Dendritic cell treated with granulocyte-macrophage colony-stimulating factor and Interleukin-4, amounts not matched to agents 40 ng/mL and 50 ng/mL, for 4 days (primary cell): ENCODE measurements around the gene LSAMP.

Experiments
- H3K27ac Mint-ChIP-seq: one replicate; pipeline ENCODE4 v1.8.0; 2022; ENCODE audit warnings: mild to moderate bottlenecking, mixed read lengths
- H3K27me3 Mint-ChIP-seq: one replicate; pipeline ENCODE4 v1.8.0; 2022; ENCODE audit warnings: mild to moderate bottlenecking, mixed read lengths
- H3K36me3 Mint-ChIP-seq: one replicate; pipeline ENCODE4 v1.8.0; 2022; ENCODE audit warnings: low read depth, mixed read lengths
- H3K4me1 Mint-ChIP-seq: one replicate; pipeline ENCODE4 v1.8.0; 2022; ENCODE audit warnings: low read depth, mixed read lengths
- H3K4me3 Mint-ChIP-seq: one replicate; pipeline ENCODE4 v1.8.0; 2022; ENCODE audit warnings: mild to moderate bottlenecking, moderate library complexity, mixed read lengths
- H3K9me3 Mint-ChIP-seq: one replicate; pipeline ENCODE4 v1.8.0; 2022; ENCODE audit warnings: mixed read lengths
- intact Hi-C: fragments of 100-400 bp; cut with micrococcal nuclease; formaldehyde crosslinking; loops from one replicate; pipeline ENCODE4 v1.15.0; 2022

Gene LSAMP

GRCh38 chr3:115843206-115843605 is 602.1 kb downstream of the LSAMP start:
- Mint-ChIP-seq H3K4me3 (no peak overlapping the region), H3K4me1 (no peaks in the 10 kb centered on the region), H3K9me3 (no peaks in the 10 kb centered on the region), H3K27ac (no peak overlapping the region), H3K27me3 (no peaks in the 10 kb centered on the region), H3K36me3 (no peaks in the 10 kb centered on the region)
- intact Hi-C loops: no loop called here

DNA sequence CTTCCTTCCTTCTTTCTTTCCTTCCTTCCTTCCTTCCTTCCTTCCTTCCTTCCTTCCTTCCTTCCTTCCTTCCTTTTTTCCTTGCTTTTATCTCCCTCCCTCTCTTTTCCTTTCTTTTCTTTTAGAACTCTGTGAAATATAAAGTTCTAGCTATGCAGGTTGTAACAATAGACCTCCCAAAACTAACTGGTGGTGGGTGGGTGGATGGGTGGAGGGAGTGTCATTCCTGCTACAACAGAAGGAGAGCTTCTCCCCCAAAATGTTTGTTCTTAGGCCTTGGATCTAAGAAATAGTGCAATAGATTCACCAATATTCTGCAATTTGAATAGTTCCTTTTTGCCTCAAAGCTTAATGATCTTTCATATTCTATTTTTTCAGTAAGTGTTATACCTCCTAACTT is 606.0 kb downstream of the LSAMP start:
- Mint-ChIP-seq H3K4me3 (no peak overlapping the region), H3K36me3 (no peaks in the 10 kb centered on the region), H3K27me3 (no peaks in the 10 kb centered on the region), H3K9me3 (no peaks in the 10 kb centered on the region), H3K27ac (no peak overlapping the region), H3K4me1 (no peaks in the 10 kb centered on the region)
- intact Hi-C loops: no loop called here

DNA sequence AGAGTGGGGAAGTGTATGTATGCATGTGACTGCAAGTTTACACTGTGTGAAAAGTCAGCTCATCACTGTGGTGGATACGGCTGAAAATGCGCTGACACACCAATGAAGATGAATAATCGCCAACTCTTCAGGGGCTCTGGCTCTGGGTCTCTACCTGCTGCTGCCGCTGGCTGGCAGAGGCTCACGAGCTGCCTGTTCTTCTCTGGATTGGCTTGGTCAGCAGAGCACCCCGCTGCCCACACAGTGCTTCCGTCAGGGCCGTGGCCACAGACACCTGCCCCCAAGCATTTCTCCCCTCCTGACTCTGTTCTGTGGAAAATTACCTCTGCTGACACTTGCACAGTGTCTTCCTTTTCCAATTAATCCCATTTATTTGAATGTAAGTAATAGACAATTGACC is 606.5 kb downstream of the LSAMP start:
- H3K27ac Mint-ChIP-seq: no peak overlapping the region
- H3K4me3 Mint-ChIP-seq: no peak overlapping the region
- H3K27me3 Mint-ChIP-seq: no peaks in the 10 kb centered on the region
- H3K4me1 Mint-ChIP-seq: no peaks in the 10 kb centered on the region
- intact Hi-C loops: no loop called here
- no peaks in the 10 kb centered on the region for H3K36me3 Mint-ChIP-seq
- H3K9me3 Mint-ChIP-seq: no peaks in the 10 kb centered on the region

DNA sequence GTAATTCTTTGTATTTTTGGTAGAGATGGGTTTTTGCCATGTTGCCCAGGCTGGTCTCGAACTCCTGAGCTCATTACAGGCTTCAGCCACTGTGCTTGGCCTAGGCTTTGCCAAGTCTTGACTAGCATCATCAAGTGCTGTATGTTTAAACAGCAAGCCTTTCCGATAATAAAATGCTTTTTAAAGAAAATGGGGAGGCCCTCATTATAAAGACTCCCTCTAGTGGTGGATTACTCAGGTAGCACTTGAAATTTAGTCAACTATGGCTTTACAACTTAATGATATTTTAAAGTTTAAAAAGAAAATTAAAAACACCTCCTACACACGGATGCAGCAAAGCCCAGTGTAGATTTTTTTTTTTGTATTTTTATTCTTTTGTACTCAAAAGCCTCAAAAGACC is 608.3 kb downstream of the LSAMP start:
- Mint-ChIP-seq H3K36me3 (no peaks in the 10 kb centered on the region), H3K4me3 (no peak overlapping the region)

GRCh38 chr3:115835946-115836345 is 609.3 kb downstream of the LSAMP start:
- intact Hi-C loops: no loop called here
- H3K36me3 Mint-ChIP-seq: no peaks in the 10 kb centered on the region
- H3K9me3 Mint-ChIP-seq: no peaks in the 10 kb centered on the region
- H3K27ac Mint-ChIP-seq: no peak overlapping the region
- H3K27me3 Mint-ChIP-seq: no peaks in the 10 kb centered on the region
- H3K4me1 Mint-ChIP-seq: no peaks in the 10 kb centered on the region
- no peak overlapping the region for H3K4me3 Mint-ChIP-seq

More for the DNA sequence above, 608.3 kb downstream of the LSAMP start:
- Mint-ChIP-seq H3K27ac (no peak overlapping the region), H3K9me3 (no peaks in the 10 kb centered on the region), H3K27me3 (no peaks in the 10 kb centered on the region), H3K4me1 (no peaks in the 10 kb centered on the region)
- intact Hi-C loops: no loop called here

- no peaks in the 10 kb centered on the region for H3K9me3 Mint-ChIP-seq
Measured at GRCh38 chr3:115834068-115834467, 611.2 kb downstream of the LSAMP start.

DNA sequence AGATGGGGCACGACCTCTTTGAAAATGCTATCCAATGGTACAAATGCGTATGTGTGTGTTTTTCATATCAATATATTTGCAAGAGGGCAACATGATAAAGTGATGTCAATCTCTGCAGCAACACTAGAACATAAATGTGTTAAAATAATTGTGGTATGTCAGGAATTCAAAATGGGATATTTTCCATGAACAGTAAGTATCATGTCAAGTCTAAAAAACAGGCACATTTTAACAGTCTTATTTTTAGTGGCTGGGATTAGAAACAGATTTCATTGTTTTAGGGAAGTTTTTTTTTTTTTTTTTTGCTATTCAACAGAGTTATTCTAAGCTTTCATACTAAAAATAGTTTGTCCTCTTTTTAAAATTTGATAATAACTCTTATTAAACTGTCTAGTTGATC is 612.2 kb downstream of the LSAMP start:
- H3K27me3 Mint-ChIP-seq: peaks cover 5% of the 10 kb centered on the region
- H3K9me3 Mint-ChIP-seq: no peaks in the 10 kb centered on the region

More at GRCh38 chr3:115834068-115834467, 611.2 kb downstream of the LSAMP start:
- no peaks in the 10 kb centered on the region for H3K36me3 Mint-ChIP-seq
- no peak overlapping the region for H3K27ac Mint-ChIP-seq
- no peaks in the 10 kb centered on the region for H3K4me1 Mint-ChIP-seq
- intact Hi-C loops: no loop called here
- H3K27me3 Mint-ChIP-seq: peaks cover under 1% of the 10 kb centered on the region
- H3K4me3 Mint-ChIP-seq: no peak overlapping the region

GRCh38 chr3:115832265-115832664 is 613.0 kb downstream of the LSAMP start:
- no peaks in the 10 kb centered on the region for H3K4me1 Mint-ChIP-seq
- H3K27ac Mint-ChIP-seq: no peak overlapping the region
- H3K9me3 Mint-ChIP-seq: no peaks in the 10 kb centered on the region
- no peaks in the 10 kb centered on the region for H3K36me3 Mint-ChIP-seq
- no peak overlapping the region for H3K4me3 Mint-ChIP-seq
- peaks cover 5% of the 10 kb centered on the region for H3K27me3 Mint-ChIP-seq
- intact Hi-C loops: no loop called here

More for the DNA sequence above, 612.2 kb downstream of the LSAMP start:
- no peak overlapping the region for H3K27ac Mint-ChIP-seq
- H3K4me3 Mint-ChIP-seq: no peak overlapping the region
- intact Hi-C loops: no loop called here
- no peaks in the 10 kb centered on the region for H3K4me1 Mint-ChIP-seq
- H3K36me3 Mint-ChIP-seq: no peaks in the 10 kb centered on the region

GRCh38 chr3:115831864-115832263 is 613.4 kb downstream of the LSAMP start:
- Mint-ChIP-seq H3K27ac (no peak overlapping the region), H3K4me3 (no peak overlapping the region), H3K9me3 (no peaks in the 10 kb centered on the region), H3K4me1 (no peaks in the 10 kb centered on the region), H3K36me3 (no peaks in the 10 kb centered on the region), H3K27me3 (peaks cover 5% of the 10 kb centered on the region)
- intact Hi-C loops: no loop called here

GRCh38 chr3:115830764-115831395 is 614.4 kb downstream of the LSAMP start:
- H3K36me3 Mint-ChIP-seq: no peaks in the 10 kb centered on the region
- H3K9me3 Mint-ChIP-seq: no peaks in the 10 kb centered on the region
- intact Hi-C loops: no loop called here
- peaks cover 5% of the 10 kb centered on the region for H3K27me3 Mint-ChIP-seq
- H3K4me3 Mint-ChIP-seq: no peak overlapping the region
- H3K4me1 Mint-ChIP-seq: no peaks in the 10 kb centered on the region
- H3K27ac Mint-ChIP-seq: no peak overlapping the region

DNA sequence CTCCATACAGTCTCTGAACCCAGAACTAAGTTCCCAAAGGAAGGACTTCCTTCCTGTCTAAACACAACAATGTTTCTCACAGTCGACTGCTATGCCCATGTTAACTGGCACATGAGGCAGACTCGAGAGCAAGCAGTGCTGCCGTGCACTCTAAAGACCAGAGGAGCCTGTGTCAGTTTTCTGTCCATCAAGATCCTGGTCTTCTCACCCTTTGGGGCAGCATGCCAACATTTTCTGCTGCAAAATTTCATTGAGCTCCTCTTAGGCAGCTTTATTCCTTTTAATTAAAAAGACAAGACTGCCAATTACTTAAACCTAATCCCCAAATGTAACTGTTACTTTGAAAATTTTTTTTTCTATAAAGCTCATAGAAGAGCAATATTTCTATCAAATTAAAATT is 616.9 kb downstream of the LSAMP start:
- no peaks in the 10 kb centered on the region for H3K4me1 Mint-ChIP-seq
- no peaks in the 10 kb centered on the region for H3K9me3 Mint-ChIP-seq
- H3K27me3 Mint-ChIP-seq: peaks cover 5% of the 10 kb centered on the region
- H3K4me3 Mint-ChIP-seq: no peak overlapping the region
- H3K36me3 Mint-ChIP-seq: no peaks in the 10 kb centered on the region
- H3K27ac Mint-ChIP-seq: no peak overlapping the region
- intact Hi-C loops: no loop called here

- Mint-ChIP-seq H3K4me3 (no peak overlapping the region), H3K27ac (no peak overlapping the region), H3K9me3 (no peaks in the 10 kb centered on the region), H3K27me3 (peaks cover 5% of the 10 kb centered on the region), H3K4me1 (no peaks in the 10 kb centered on the region), H3K36me3 (no peaks in the 10 kb centered on the region)
- intact Hi-C loops: no loop called here
Measured at GRCh38 chr3:115827495-115827894, 617.8 kb downstream of the LSAMP start.

DNA sequence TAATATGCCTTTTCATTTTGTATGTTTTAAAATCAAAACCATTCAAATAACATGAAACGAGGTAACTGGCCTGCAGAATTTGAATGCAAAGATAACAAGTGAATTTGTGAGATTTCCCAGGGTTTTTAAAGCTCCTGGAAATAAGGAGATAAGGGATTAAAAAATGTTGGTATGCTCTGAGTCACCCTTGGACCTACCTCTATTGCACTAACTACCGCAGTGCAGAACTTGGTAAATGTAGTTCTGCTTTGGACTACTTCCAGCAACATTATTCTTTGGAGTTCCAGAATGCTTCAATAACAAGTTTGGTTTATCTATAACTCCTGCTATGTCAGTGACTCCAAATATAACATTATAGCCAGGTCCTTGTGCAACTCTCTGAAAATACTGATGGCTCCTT is 620.2 kb downstream of the LSAMP start:
- no peaks in the 10 kb centered on the region for H3K9me3 Mint-ChIP-seq
- no peaks in the 10 kb centered on the region for H3K36me3 Mint-ChIP-seq
- intact Hi-C loops: no loop called here
- no peak overlapping the region for H3K27ac Mint-ChIP-seq
- H3K27me3 Mint-ChIP-seq: peaks cover 7% of the 10 kb centered on the region
- H3K4me3 Mint-ChIP-seq: no peak overlapping the region
- H3K4me1 Mint-ChIP-seq: no peaks in the 10 kb centered on the region

- H3K36me3 Mint-ChIP-seq: no peaks in the 10 kb centered on the region
- H3K4me3 Mint-ChIP-seq: no peak overlapping the region
- no peaks in the 10 kb centered on the region for H3K4me1 Mint-ChIP-seq
- no peaks in the 10 kb centered on the region for H3K9me3 Mint-ChIP-seq
- intact Hi-C loops: no loop called here
- peaks cover 2% of the 10 kb centered on the region for H3K27me3 Mint-ChIP-seq
- H3K27ac Mint-ChIP-seq: no peak overlapping the region
Measured at GRCh38 chr3:115823083-115823482, 622.2 kb downstream of the LSAMP start.

- no peak overlapping the region for H3K27ac Mint-ChIP-seq
- H3K27me3 Mint-ChIP-seq: peaks cover 2% of the 10 kb centered on the region
- no peaks in the 10 kb centered on the region for H3K36me3 Mint-ChIP-seq
- intact Hi-C loops: no loop called here
- H3K4me3 Mint-ChIP-seq: no peak overlapping the region
- no peaks in the 10 kb centered on the region for H3K4me1 Mint-ChIP-seq
- H3K9me3 Mint-ChIP-seq: no peaks in the 10 kb centered on the region
Measured at GRCh38 chr3:115822579-115822978, 622.7 kb downstream of the LSAMP start.
